Measurements from ENCODE around the gene TANGO2.
A peak's percentile ranks its signal among the peaks of the same experiment; 100 is the strongest.

Gene TANGO2

DNA sequence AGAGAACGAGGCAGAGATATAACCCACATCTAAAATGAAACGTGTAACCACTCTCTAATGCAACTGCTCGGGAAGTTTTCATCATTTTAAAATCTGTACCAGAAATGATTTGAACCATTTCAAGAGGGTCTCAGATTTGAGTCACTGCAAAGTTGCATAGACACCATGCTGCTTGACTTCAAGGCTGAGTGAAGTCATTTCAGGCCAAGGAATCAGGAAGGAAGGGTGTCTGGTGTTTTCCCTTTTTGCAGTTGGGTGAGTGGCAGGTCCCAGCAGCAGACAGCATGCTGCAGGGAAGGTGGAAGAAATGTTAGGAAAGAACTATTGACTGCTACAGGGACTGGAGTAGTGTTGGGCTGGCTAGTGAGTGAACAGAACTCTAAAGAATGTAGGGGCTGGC is 16.5 kb downstream of the TANGO2 start:
- TF ChIP-seq TAF1 (IDR thresholded peaks at IDR 0.05; ENCODE audit: low read depth, low read length) (no peak), SPI1 (IDR thresholded peaks at IDR 0.05; ENCODE audit: low read depth, low read length) (peak; percentile 30; the same call in 1 of the 2 replicates), POU2F2 (IDR thresholded peaks at IDR 0.05; ENCODE audit: low read depth, low read length) (no peak), POLR2AphosphoS5 (IDR thresholded peaks at IDR 0.05; ENCODE audit: low read depth, low read length) (no peak), PAX5 (IDR thresholded peaks at IDR 0.05; ENCODE audit: insufficient read depth, low read length, severe bottlenecking) (peak; percentile 13), POLR2A (IDR thresholded peaks at IDR 0.05; ENCODE audit: low read depth, low read length) (no peak)
- FAIRE-seq: no peak
- DNase-seq (ENCODE audit: insufficient read length, low spot score): no peak

DNA sequence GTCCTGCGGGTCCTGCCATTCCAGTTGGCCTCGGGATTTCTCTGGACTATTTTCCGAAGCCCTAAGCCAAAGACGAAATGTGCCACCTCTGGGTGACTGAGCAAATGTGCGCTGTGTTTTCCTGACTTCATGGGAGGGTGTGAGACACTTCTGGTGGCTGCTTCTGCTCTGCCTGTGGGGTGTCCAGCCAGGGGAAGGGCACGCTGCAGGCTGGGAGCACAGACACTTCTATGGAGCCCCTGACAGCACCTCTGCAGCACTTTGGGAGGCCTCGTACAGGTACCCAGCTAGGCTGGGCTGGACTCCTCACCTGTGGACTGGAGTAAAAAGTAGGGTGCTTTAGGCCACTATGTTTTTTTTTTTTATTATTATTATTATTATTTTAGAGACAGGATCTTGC is 17.7 kb downstream of the TANGO2 start:
- FAIRE-seq (no peak), DNase-seq (ENCODE audit: insufficient read length, low spot score) (no peak)
- TF ChIP-seq PAX5 (IDR thresholded peaks at IDR 0.05; ENCODE audit: insufficient read depth, low read length, severe bottlenecking) (no peak), POLR2A (IDR thresholded peaks at IDR 0.05; ENCODE audit: low read depth, low read length) (no peak), TAF1 (IDR thresholded peaks at IDR 0.05; ENCODE audit: low read depth, low read length) (no peak), POLR2AphosphoS5 (IDR thresholded peaks at IDR 0.05; ENCODE audit: low read depth, low read length) (no peak), SPI1 (IDR thresholded peaks at IDR 0.05; ENCODE audit: low read depth, low read length) (no peak), POU2F2 (IDR thresholded peaks at IDR 0.05; ENCODE audit: low read depth, low read length) (no peak)

DNA sequence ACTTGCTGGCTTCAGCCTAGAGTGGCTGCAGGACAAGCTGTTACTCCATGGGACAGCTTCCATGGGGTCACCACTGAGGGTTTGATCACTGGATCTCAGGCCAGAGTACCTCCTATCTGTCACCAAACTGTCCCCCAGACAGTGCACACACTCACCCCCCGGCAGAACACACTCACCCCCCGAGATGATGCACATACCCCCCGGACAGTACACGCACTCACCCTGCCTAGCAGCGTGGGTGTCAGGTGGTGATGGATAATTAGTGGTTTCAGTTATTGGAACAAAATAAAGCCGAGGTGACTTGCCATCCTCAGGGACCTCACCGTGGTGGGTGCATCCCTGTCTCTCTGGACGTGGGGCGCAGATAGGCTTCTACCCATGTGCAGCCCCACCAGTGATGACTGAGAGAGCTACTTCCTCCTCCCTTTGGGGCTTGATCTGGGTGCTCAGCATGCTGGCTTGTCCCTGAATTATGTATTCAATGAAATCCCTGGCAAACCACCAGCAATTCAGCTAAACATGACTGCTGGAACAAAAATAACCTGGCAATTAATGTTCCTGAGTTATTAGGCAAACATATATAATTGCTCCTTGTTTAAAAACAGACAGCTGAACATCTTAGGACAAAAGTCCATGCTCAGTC is 18.9 kb downstream of the TANGO2 start:
- no peak for DNase-seq (ENCODE audit: insufficient read length, low spot score)
- no peak for TF ChIP-seq POU2F2 (IDR thresholded peaks at IDR 0.05; ENCODE audit: low read depth, low read length)
- TF ChIP-seq SPI1 (IDR thresholded peaks at IDR 0.05; ENCODE audit: low read depth, low read length): no peak
- TF ChIP-seq PAX5 (IDR thresholded peaks at IDR 0.05; ENCODE audit: insufficient read depth, low read length, severe bottlenecking): no peak
- TF ChIP-seq TAF1 (IDR thresholded peaks at IDR 0.05; ENCODE audit: low read depth, low read length): no peak
- no peak for TF ChIP-seq POLR2AphosphoS5 (IDR thresholded peaks at IDR 0.05; ENCODE audit: low read depth, low read length)
- no peak for TF ChIP-seq POLR2A (IDR thresholded peaks at IDR 0.05; ENCODE audit: low read depth, low read length)
- no peak for FAIRE-seq

DNA sequence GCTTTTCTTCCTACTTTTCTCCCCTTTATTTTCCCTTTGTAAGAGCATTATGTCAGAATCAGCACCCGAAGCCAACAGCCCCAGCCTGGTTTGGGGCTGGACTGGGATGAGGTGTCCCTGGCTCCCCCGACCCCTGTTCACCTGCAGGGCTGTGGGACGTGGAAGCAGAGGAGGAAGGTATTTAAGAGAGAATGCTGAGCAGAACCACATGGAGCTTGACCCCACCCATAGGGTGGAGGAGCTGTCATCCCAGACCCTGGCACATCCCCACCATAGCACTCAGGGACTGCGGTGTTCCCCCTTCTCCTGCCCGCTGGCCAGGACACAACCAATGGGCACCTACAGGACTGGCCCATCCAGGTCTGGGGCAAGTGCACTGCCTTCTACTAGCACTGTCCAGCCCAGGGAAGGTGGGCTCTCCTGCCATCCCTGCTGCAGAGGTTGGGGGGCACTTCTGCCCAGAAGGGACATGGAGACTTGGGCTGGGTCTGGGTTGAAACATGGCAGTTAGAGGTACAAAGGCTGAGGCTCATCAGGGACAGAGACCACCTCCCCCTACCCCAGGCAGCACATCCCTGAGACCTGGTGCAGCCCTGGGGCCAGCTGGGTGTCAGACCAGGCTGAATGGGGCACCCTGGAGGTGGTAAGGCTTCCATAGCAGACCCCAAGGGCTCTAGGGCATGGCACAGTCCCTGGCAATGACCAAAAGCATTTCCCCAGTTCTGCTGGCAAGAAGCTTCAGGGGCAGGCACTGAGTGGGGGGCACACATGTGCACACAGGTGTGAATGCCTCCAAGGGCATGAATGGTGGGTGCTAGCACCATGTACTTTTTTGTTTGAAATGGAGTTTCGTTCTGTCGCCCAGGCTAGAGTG is 19.7 kb downstream of the TANGO2 start:
- FAIRE-seq (no peak), DNase-seq (ENCODE audit: insufficient read length, low spot score) (no peak)
- TF ChIP-seq POLR2A (IDR thresholded peaks at IDR 0.05; ENCODE audit: low read depth, low read length) (no peak), SPI1 (IDR thresholded peaks at IDR 0.05; ENCODE audit: low read depth, low read length) (no peak), PAX5 (IDR thresholded peaks at IDR 0.05; ENCODE audit: insufficient read depth, low read length, severe bottlenecking) (no peak), POU2F2 (IDR thresholded peaks at IDR 0.05; ENCODE audit: low read depth, low read length) (no peak), POLR2AphosphoS5 (IDR thresholded peaks at IDR 0.05; ENCODE audit: low read depth, low read length) (no peak), TAF1 (IDR thresholded peaks at IDR 0.05; ENCODE audit: low read depth, low read length) (no peak)

DNA sequence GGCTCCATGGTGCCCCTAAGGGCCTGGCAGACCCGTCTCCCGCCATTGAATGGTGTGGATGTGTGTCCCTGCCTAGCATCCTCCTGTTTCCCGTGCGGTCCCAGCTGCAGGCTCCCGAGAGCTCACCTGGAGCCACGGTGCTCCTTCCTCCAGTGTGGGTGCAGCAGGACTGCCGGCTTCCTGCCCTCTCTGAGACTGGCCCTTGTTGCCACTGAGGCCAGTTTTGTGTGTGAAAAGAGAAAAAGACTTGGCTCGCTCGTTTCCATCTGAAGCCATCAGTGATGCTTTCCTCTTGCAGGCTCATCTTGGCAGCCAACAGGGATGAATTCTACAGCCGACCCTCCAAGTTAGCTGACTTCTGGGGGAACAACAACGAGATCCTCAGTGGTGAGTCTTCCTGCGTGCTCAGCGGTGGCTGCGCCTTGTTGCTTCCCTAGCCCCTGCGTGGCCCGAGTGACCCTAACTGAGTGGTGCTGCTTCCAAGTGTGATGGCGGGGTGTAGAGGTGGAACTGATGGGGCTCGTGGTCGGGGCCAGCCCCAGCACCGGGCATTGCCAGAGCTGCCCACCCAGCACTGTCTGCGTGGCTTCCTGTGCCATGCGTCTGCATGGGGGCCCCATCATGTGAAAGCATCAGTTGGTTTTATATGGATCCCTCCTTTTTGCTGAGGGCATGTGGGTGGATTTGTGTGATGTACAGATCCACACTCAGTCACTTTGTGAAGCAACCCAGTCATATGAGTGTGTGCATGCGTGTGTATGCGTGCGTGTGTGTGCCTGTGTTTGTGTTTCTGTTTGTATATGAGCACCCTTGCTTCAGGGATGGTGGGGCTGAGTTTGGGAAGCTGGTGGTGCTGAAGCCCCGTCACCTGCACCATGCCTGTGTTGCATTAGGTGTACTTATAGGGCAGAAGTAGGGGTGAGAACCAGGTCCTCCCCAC is 22.4 kb downstream of the TANGO2 start:
- TF ChIP-seq POLR2A (IDR thresholded peaks at IDR 0.05; ENCODE audit: low read depth, low read length): no peak
- no peak for TF ChIP-seq POU2F2 (IDR thresholded peaks at IDR 0.05; ENCODE audit: low read depth, low read length)
- TF ChIP-seq POLR2AphosphoS5 (IDR thresholded peaks at IDR 0.05; ENCODE audit: low read depth, low read length): no peak
- TF ChIP-seq TAF1 (IDR thresholded peaks at IDR 0.05; ENCODE audit: low read depth, low read length): no peak
- no peak for TF ChIP-seq PAX5 (IDR thresholded peaks at IDR 0.05; ENCODE audit: insufficient read depth, low read length, severe bottlenecking)
- TF ChIP-seq SPI1 (IDR thresholded peaks at IDR 0.05; ENCODE audit: low read depth, low read length): no peak
- FAIRE-seq: no peak
- no peak for DNase-seq (ENCODE audit: insufficient read length, low spot score)

DNA sequence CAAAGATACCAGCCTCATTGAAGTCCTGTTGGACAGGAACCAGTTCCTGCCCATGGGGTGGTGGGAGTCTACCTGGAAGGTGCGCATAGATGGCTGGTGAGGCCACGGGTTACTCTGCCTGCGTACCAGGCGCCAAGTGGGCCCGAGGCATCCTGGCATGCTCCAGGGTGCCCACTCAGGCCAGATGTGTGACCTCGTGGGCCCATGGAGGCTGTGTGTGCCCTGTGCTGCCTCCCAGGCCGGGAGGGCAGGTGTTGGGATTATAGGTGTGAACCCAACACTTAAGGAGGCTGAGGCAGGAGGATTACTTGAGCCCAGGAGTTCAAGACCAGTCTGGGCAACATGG is 23.1 kb downstream of the TANGO2 start:
- no peak for TF ChIP-seq POLR2A (IDR thresholded peaks at IDR 0.05; ENCODE audit: low read depth, low read length)
- no peak for TF ChIP-seq PAX5 (IDR thresholded peaks at IDR 0.05; ENCODE audit: insufficient read depth, low read length, severe bottlenecking)
- DNase-seq (ENCODE audit: insufficient read length, low spot score) (no peak), FAIRE-seq (no peak)

DNA sequence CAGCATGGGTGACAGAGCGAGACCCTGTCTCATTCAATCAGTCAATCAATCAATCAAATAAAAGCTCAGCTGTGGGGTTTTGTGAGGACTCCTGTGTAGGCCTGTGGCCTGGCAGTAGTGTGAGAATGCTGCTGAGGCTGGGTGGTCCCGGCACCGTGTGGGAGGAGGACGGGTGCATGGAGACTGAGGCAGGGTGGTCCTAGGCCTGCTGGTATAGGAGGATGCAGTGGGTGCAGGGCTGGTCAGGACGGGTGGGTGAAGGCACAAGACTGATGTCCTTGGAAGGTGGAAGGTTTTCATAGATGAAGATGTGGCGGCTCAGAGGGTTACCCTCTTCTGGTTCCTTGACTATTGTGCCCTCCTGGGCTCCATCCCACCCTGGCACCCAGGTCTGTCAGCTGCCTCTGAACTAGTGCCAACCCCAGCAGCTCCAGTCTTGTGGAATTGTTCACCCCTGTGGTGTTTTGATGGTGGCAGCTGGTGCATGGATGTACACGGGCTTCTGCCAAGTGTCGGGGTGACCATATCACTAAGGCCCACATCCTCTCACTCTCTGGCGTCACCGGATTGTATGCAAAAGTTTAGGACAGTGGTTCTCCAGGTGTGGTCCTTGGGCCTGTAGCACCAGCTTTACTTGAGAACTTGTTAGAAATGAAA is 23.7 kb downstream of the TANGO2 start:
- TF ChIP-seq PAX5 (IDR thresholded peaks at IDR 0.05; ENCODE audit: insufficient read depth, low read length, severe bottlenecking): no peak
- TF ChIP-seq POU2F2 (IDR thresholded peaks at IDR 0.05; ENCODE audit: low read depth, low read length): no peak
- TF ChIP-seq SPI1 (IDR thresholded peaks at IDR 0.05; ENCODE audit: low read depth, low read length): no peak
- TF ChIP-seq POLR2AphosphoS5 (IDR thresholded peaks at IDR 0.05; ENCODE audit: low read depth, low read length): no peak
- DNase-seq (ENCODE audit: insufficient read length, low spot score) (no peak), FAIRE-seq (no peak)

DNA sequence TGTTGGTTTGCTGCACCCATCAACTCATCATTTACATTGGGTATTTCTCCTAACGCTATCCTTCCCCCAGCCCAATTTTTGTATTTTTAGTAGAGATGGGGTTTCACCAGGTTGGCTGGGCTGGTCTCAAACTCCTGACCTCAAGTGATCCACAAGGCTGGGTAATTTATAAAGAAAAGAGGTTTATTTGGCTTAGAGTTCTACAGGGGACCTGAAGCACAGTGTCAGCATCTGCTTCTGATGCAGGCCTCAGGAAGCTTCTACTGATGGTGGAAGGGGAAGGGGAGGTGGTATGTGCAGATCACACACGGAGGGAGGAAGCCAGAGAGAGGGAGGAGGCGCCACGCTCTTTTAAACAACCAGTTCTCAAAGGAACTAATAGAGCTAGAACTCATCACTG is 25.8 kb downstream of the TANGO2 start:
- FAIRE-seq: no peak
- TF ChIP-seq POLR2A (IDR thresholded peaks at IDR 0.05; ENCODE audit: low read depth, low read length): no peak
- no peak for TF ChIP-seq POU2F2 (IDR thresholded peaks at IDR 0.05; ENCODE audit: low read depth, low read length)
- no peak for TF ChIP-seq SPI1 (IDR thresholded peaks at IDR 0.05; ENCODE audit: low read depth, low read length)
- no peak for TF ChIP-seq POLR2AphosphoS5 (IDR thresholded peaks at IDR 0.05; ENCODE audit: low read depth, low read length)
- no peak for DNase-seq (ENCODE audit: insufficient read length, low spot score)

DNA sequence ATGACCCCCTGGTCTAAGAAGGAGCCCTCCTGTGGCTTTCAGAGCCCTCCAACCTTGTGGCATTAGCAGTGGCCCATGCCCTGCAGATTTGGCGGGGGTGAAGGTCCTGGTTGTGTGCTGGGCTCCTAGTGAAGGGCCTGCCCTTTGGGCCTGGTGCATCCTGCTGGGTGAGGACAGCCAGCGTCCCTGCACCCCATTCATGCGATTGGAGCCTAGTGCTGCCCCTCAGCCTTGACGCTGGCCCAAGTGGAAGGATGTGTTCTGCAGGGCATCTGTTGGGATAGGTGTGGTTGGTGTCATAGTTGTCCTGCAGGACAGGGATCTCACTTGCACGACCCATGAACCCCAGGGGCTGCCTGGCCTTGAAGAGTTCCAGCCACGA is 31.0 kb downstream of the TANGO2 start:
- no peak for TF ChIP-seq PAX5 (IDR thresholded peaks at IDR 0.05; ENCODE audit: insufficient read depth, low read length, severe bottlenecking)
- no peak for TF ChIP-seq TAF1 (IDR thresholded peaks at IDR 0.05; ENCODE audit: low read depth, low read length)
- no peak for TF ChIP-seq POLR2AphosphoS5 (IDR thresholded peaks at IDR 0.05; ENCODE audit: low read depth, low read length)
- TF ChIP-seq POU2F2 (IDR thresholded peaks at IDR 0.05; ENCODE audit: low read depth, low read length): no peak
- no peak for TF ChIP-seq SPI1 (IDR thresholded peaks at IDR 0.05; ENCODE audit: low read depth, low read length)
- no peak for TF ChIP-seq POLR2A (IDR thresholded peaks at IDR 0.05; ENCODE audit: low read depth, low read length)
- DNase-seq (ENCODE audit: insufficient read length, low spot score): no peak

More for the DNA sequence above, 31.0 kb downstream of the TANGO2 start:
- FAIRE-seq: no peak
